HepG2 (cell line): ENCODE measurements around the gene CDK11B. TPM values are rescaled to one million over a fixed set of nuclear protein-coding genes. Genes with fewer than 3 reads are reported as not detected.
A peak's percentile ranks its signal among the peaks of the same experiment; 100 is the strongest.

Experiments
- ATAC-seq: fragments of 200-7000 bp; cut with Tn5 transposase; 3 replicates; pipeline ENCODE4 v1.9.1; 2020; ENCODE audit warnings: mild to moderate bottlenecking, moderate library complexity
- BruUV-seq: library from RNA; stranded (reverse); fragments of 400-500 nt; replicated peaks from 2 replicates; lab custom pipeline; 2021; lab: Mats Ljungman, UMichigan
- CTCF ChIA-PET: fragments of 300-600 bp; formaldehyde crosslinking; extraction: SDS; loops from one replicate; lab custom pipeline; 2021; ENCODE audit warnings: low total read pairs, inconsistent platforms, low intra/inter-chr PET ratio; lab: Yijun Ruan, JAX
- POLR2A ChIA-PET: fragments of 350-600 bp; sonication (Branson Sonifier 250); formaldehyde crosslinking; loops from one replicate; lab custom pipeline; 2020; ENCODE audit warnings: antibody characterized with exemption, inconsistent platforms; lab: Yijun Ruan, JAX
- DNase-seq: peaks from one replicate; pipeline ENCODE4 v3.0.0-alpha.2; 2015; ENCODE audit warnings: low spot score
- FAIRE-seq: peaks from 3 replicates; lab custom pipeline; 2011; peaks lifted over from hg19 to GRCh38; lab: Jason Lieb, UNC
- H2AFZ ChIP-seq: one replicate; pipeline ENCODE4 v1.6.1; 2011; ENCODE audit warnings: low read length, inconsistent platforms
- H3K27ac ChIP-seq: fragments of 300-600 bp; 3 replicates; pipeline ENCODE4 v1.8.0; 2011; ENCODE audit warnings: mixed run types, mild to moderate bottlenecking, mixed read lengths, low read length, inconsistent platforms; ENCODE audit not compliant: insufficient read depth; ENCODE audit errors: extremely low read length
- H3K27me3 ChIP-seq, 2 experiments: fragments of 200-600 bp in 1 of 2; 2 replicates in 1 of 2; 3 replicates in 1 of 2; pipeline versions ENCODE4 v1.6.0 to v1.8.0; 2011; ENCODE audit warnings: low read length in 2 of 2, mild to moderate bottlenecking in 2 of 2, moderate library complexity in 2 of 2, inconsistent platforms in 1 of 2; ENCODE audit not compliant: insufficient read depth in 2 of 2, control insufficient read depth in 1 of 2
- H3K36me3 ChIP-seq, 2 experiments: fragments of 200-600 bp in 1 of 2; replicated peaks in 1 of 2; 2 replicates in 1 of 2; 3 replicates in 1 of 2; pipeline versions ENCODE4 v1.5.1 to v1.8.0; 2011; ENCODE audit warnings: low read length in 2 of 2, inconsistent platforms in 1 of 2; ENCODE audit not compliant: insufficient read depth in 2 of 2, control insufficient read depth in 1 of 2
- H3K4me1 ChIP-seq: 2 replicates; pipeline ENCODE4 v1.5.1; 2012; ENCODE audit warnings: low read length, inconsistent platforms; ENCODE audit not compliant: insufficient read depth
- H3K4me2 ChIP-seq: 2 replicates; pipeline ENCODE4 v1.6.0; 2011; ENCODE audit warnings: low read depth, low read length, inconsistent platforms
- H3K4me3 ChIP-seq, 3 experiments: fragments of 200-600 bp in 1 of 3; sonication (generic), shearing (Covaris generic) in 1 of 3; replicated peaks in 1 of 3; 2 replicates each; pipeline ENCODE4 v1.5.1; 2011 to 2016; ENCODE audit warnings: low read length in 3 of 3, inconsistent platforms in 2 of 3, low read depth in 2 of 3, mild to moderate bottlenecking in 2 of 3, control low read depth in 1 of 3, mixed read lengths in 1 of 3; ENCODE audit not compliant: insufficient read depth in 1 of 3
- H3K79me2 ChIP-seq: one replicate; pipeline ENCODE4 v1.6.1; 2011; ENCODE audit warnings: low read length, inconsistent platforms; ENCODE audit not compliant: insufficient read depth
- H3K9ac ChIP-seq: 2 replicates; pipeline ENCODE4 v1.6.0; 2011; ENCODE audit warnings: mild to moderate bottlenecking, low read depth, low read length, inconsistent platforms; ENCODE audit not compliant: insufficient read depth
- H3K9me3 ChIP-seq: 2 replicates; pipeline ENCODE4 v1.5.1; 2012; ENCODE audit warnings: mild to moderate bottlenecking, low read length
- H4K20me1 ChIP-seq: 2 replicates; pipeline ENCODE4 v1.6.0; 2011; ENCODE audit warnings: inconsistent platforms, mild to moderate bottlenecking, low read length, moderate library complexity; ENCODE audit not compliant: insufficient read depth
- DZIP1 ChIP-seq: sonication (generic); formaldehyde crosslinking; IDR thresholded peaks from 2 replicates; pipeline ENCODE4 v1.5.0; 2020; ENCODE audit warnings: mild to moderate bottlenecking, missing genetic modification reagents
- TMF1 ChIP-seq: sonication (generic); formaldehyde crosslinking; IDR thresholded peaks from 2 replicates; pipeline ENCODE4 v1.8.1; 2022; ENCODE audit warnings: low read depth, missing genetic modification reagents
- TOPORS ChIP-seq: sonication (generic); formaldehyde crosslinking; IDR thresholded peaks from 2 replicates; pipeline ENCODE4 v1.8.0; 2023; ENCODE audit warnings: mild to moderate bottlenecking, missing genetic modification reagents
- ZFY ChIP-seq: sonication (generic); formaldehyde crosslinking; IDR thresholded peaks from 2 replicates; pipeline ENCODE4 v1.4.0; 2020; ENCODE audit warnings: missing genetic modification reagents
- ZNF18 ChIP-seq: sonication (generic); formaldehyde crosslinking; IDR thresholded peaks from 2 replicates; pipeline ENCODE4 v1.8.0; 2022; ENCODE audit warnings: mild to moderate bottlenecking, missing genetic modification reagents; ENCODE audit not compliant: insufficient replicate concordance
- ZNF746 ChIP-seq: sonication (generic); formaldehyde crosslinking; IDR thresholded peaks from 2 replicates; pipeline ENCODE4 v1.8.0; 2022; ENCODE audit warnings: mild to moderate bottlenecking, missing genetic modification reagents
- ZNF777 ChIP-seq: sonication (generic); formaldehyde crosslinking; IDR thresholded peaks from 2 replicates; pipeline ENCODE4 v1.4.0; 2020; ENCODE audit warnings: missing genetic modification reagents
- ZNF792 ChIP-seq: IDR thresholded peaks from 2 replicates; pipeline ENCODE4 v1.6.1; 2016
- WGBS: methylation state at CpG from one replicate; pipeline ENCODE4 v1.1.6; 2017; ENCODE audit warnings: low lambda C conversion rate; 5-methylcytosine and 5-hydroxymethylcytosine counted together
- in situ Hi-C: cut with HindIII; loops from 2 replicates; pipeline ENCODE4 v1.10.0; 2017; ENCODE audit warnings: low pct_unique_long_range_greater_than_20kb; ENCODE audit not compliant: extremely low pct_ligation_motif_present
- intact Hi-C: fragments of 100-400 bp; cut with micrococcal nuclease; formaldehyde crosslinking; loops from one replicate; pipeline ENCODE4 v1.10.0; 2022; ENCODE audit not compliant: unreplicated experiment
- polyA plus RNA-seq, 8 experiments: library from polyadenylated mRNA; depleted of rRNA in 3 of 8; stranded (reverse) in 7 of 8; unstranded in 1 of 8; fragments of >200 nt; fragmentation: Illumina TruSeq in 4 of 8; extraction: Trizol in 4 of 8; gene quantifications; 2 replicates each; pipeline versions ENCODE4 v1.2.1 to v1.2.3, GENCODE V29; 2011 to 2016; ENCODE audit warnings: low read depth in 4 of 8, missing spikeins in 1 of 8, mixed read lengths in 1 of 8; ENCODE audit not compliant: insufficient read depth in 1 of 8
- total RNA-seq, 5 experiments: library from RNA; depleted of rRNA; stranded (reverse); fragments of >200 nt; fragmentation: Illumina TruSeq; extraction: Trizol; gene quantifications; 2 replicates each; pipeline ENCODE4 v1.2.3, GENCODE V29; 2016; ENCODE audit warnings: low read depth in 1 of 5
- TF ChIP-seq, protein P1 (sequence below): sonication (generic); formaldehyde crosslinking; IDR thresholded peaks from 2 replicates; pipeline ENCODE4 v1.5.0; 2020; ENCODE audit warnings: missing genetic modification reagents, mild to moderate bottlenecking, borderline replicate concordance
- TF ChIP-seq, protein P2 (sequence below), 2 experiments: sonication (generic) in 1 of 2; formaldehyde crosslinking in 1 of 2; IDR thresholded peaks; 2 replicates each; pipeline versions ENCODE4 v1.4.0 to v1.6.1; 2016 to 2020; ENCODE audit warnings: borderline replicate concordance in 1 of 2, low read depth in 1 of 2, mild to moderate bottlenecking in 1 of 2, missing genetic modification reagents in 1 of 2

Gene CDK11B
- total and polyA plus RNA-seq, 2 of the 13 experiments (the other 11 are each of a cell fraction or from before 2014, with no cell fraction given) = 3.6 to 15.1 TPM

- peak overlapping the region; percentile 99 for H3K27ac ChIP-seq
- ATAC-seq = peak; percentile 1; the same call in 2 of the 3 replicates
- POLR2A ChIA-PET = interaction anchor here (0.8 to 3.3 kb wide), 7 partner anchors 19 to 183 kb away, joined by 3 to 29 read pairs (median 4); no protein-coding TSS in a partner anchor
- H3K36me3 ChIP-seq = peaks cover 1 to 14% of the 10 kb centered on the region in 2 experiments; a peak in 2 of 5 replicates
- peaks cover 36% of the 10 kb centered on the region for H3K4me1 ChIP-seq
- H3K4me2 ChIP-seq = peak overlapping the region; percentile 91
- WGBS = no CpG with 5 or more reads among the region's 80 CpGs
- H3K9ac ChIP-seq = peak overlapping the region; percentile 100
- intact Hi-C loops = no loop called here
- FAIRE-seq = no peak
- DNase-seq = no peak
- no peaks in the 10 kb centered on the region for H3K9me3 ChIP-seq
- CTCF ChIA-PET = no interaction called here
- BruUV-seq = no TSS peak
- H2AFZ ChIP-seq = no peak overlapping the region
- H4K20me1 ChIP-seq = peaks cover 8% of the 10 kb centered on the region; the same call in 1 of the 2 replicates
- H3K27me3 ChIP-seq = no peaks in the 10 kb centered on the region; a peak in 1 of 5 replicates
- in situ Hi-C loops = loop anchor here (5.0 kb wide), 1 partner anchor 39 kb away; no protein-coding TSS in a partner anchor
- peaks cover 18% of the 10 kb centered on the region for H3K79me2 ChIP-seq
- peak overlapping the region; percentile 90 to 100 (median 98) for H3K4me3 ChIP-seq
- peak; percentile 36; the same call in 1 of the 2 replicates for TF ChIP-seq ZNF777
- no peak for TF ChIP-seq DZIP1
- TF ChIP-seq, protein P1, sequence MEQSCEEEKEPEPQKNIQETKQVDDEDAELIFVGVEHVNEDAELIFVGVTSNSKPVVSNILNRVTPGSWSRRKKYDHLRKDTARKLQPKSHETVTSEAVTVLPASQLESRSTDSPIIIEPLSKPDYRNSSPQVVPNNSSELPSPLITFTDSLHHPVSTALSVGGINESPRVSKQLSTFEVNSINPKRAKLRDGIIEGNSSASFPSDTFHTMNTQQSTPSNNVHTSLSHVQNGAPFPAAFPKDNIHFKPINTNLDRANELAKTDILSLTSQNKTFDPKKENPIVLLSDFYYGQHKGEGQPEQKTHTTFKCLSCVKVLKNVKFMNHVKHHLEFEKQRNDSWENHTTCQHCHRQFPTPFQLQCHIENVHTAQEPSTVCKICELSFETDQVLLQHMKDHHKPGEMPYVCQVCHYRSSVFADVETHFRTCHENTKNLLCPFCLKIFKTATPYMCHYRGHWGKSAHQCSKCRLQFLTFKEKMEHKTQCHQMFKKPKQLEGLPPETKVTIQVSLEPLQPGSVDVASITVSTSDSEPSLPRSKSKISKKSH (CRISPR knock-in tag) = 0 out of 2 replicates have a peak, but pooled peaks have one; percentile 10
- TF ChIP-seq ZNF746 (CRISPR knock-in tag) = 0 out of 2 replicates have a peak, but pooled peaks have one; percentile 10
- TF ChIP-seq TMF1 (CRISPR knock-in tag) = 0 out of 2 replicates have a peak, but pooled peaks have one; percentile 3
- TF ChIP-seq ZNF792 (CRISPR knock-in tag) = no peak
- TF ChIP-seq ZNF18 (CRISPR knock-in tag) = peak; percentile 46
- TF ChIP-seq TOPORS (CRISPR knock-in tag) = 0 out of 2 replicates have a peak, but pooled peaks have one; percentile 8
- TF ChIP-seq, protein P2, sequence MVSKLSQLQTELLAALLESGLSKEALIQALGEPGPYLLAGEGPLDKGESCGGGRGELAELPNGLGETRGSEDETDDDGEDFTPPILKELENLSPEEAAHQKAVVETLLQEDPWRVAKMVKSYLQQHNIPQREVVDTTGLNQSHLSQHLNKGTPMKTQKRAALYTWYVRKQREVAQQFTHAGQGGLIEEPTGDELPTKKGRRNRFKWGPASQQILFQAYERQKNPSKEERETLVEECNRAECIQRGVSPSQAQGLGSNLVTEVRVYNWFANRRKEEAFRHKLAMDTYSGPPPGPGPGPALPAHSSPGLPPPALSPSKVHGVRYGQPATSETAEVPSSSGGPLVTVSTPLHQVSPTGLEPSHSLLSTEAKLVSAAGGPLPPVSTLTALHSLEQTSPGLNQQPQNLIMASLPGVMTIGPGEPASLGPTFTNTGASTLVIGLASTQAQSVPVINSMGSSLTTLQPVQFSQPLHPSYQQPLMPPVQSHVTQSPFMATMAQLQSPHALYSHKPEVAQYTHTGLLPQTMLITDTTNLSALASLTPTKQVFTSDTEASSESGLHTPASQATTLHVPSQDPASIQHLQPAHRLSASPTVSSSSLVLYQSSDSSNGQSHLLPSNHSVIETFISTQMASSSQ (IDR thresholded peaks at IDR 0.05; ENCODE audit: low read depth) = no peak
- TF ChIP-seq, protein P2 (CRISPR knock-in tag; IDR thresholded peaks at IDR 0.05; ENCODE audit: borderline replicate concordance) = no peak
- TF ChIP-seq ZFY (CRISPR knock-in tag) = peak; percentile 13; the same call in 1 of the 2 replicates
These were observed 42.6 kb downstream of the CDK11B start for GRCh38 chr1:1616045-1616790.
